Measurements from ENCODE around the gene NFIC.
A peak's percentile ranks its signal among the peaks of the same experiment; 100 is the strongest.

Gene NFIC

GRCh38 chr19:3455960-3456601 lies 89.7 kb downstream of the NFIC start:
- no peak for DNase-seq (ENCODE audit: extremely low read depth, low read depth)
- H3K4me3 ChIP-seq (replicated peaks; ENCODE audit: low read depth, low read length): no peak overlapping the region
- TF ChIP-seq CTCF (IDR thresholded peaks at IDR 0.05; ENCODE audit: low read depth, low read length, missing control alignments): no peak

GRCh38 chr19:3456925-3457527 lies 90.6 kb downstream of the NFIC start:
- DNase-seq (ENCODE audit: extremely low read depth, low read depth): no peak
- no peak overlapping the region for H3K4me3 ChIP-seq (replicated peaks; ENCODE audit: low read depth, low read length)
- TF ChIP-seq CTCF (IDR thresholded peaks at IDR 0.05; ENCODE audit: low read depth, low read length, missing control alignments): no peak

DNA sequence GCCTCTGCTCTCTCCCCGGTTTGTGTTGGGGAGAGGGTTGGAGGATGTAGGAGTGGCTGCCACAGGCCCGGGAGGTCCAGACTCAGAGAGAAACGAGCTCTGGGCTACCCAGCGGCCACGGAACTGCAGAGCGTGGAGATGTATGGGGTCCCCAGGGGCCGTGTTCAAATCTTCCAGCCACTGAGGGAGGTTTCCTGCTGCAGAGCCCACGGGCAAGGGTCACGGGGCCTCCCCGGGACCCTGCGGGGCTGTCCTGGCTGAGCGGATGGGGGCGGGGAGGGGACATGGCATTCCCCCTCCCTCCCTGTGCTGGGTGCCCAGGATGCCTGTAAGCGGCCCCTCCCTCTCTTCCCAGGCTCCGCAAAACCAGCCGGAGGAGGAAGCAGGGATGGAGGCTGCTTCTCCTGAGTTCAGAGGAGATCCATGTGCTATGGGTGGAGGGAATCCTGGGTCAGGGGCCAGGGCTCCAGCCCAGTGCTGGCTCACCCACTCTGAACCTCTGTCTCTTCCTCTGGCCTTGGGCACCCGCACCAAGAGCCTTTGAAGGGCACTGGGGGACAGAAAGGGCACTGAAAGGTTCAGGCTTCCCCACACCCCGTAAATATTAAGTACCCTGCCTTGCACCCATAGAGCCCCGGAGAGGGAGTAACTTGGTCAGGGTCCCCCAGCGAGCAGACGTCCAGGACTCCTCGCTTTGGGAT lies 91.3 kb downstream of the NFIC start:
- no peak overlapping the region for H3K4me3 ChIP-seq (replicated peaks; ENCODE audit: low read depth, low read length)
- TF ChIP-seq CTCF (IDR thresholded peaks at IDR 0.05; ENCODE audit: low read depth, low read length, missing control alignments): no peak
- DNase-seq (ENCODE audit: extremely low read depth, low read depth): no peak

- H3K4me3 ChIP-seq (replicated peaks; ENCODE audit: low read depth, low read length): no peak overlapping the region
- TF ChIP-seq CTCF (IDR thresholded peaks at IDR 0.05; ENCODE audit: low read depth, low read length, missing control alignments): no peak
- DNase-seq (ENCODE audit: extremely low read depth, low read depth): no peak
Measured at GRCh38 chr19:3458229-3459088, 92.1 kb downstream of the NFIC start.

DNA sequence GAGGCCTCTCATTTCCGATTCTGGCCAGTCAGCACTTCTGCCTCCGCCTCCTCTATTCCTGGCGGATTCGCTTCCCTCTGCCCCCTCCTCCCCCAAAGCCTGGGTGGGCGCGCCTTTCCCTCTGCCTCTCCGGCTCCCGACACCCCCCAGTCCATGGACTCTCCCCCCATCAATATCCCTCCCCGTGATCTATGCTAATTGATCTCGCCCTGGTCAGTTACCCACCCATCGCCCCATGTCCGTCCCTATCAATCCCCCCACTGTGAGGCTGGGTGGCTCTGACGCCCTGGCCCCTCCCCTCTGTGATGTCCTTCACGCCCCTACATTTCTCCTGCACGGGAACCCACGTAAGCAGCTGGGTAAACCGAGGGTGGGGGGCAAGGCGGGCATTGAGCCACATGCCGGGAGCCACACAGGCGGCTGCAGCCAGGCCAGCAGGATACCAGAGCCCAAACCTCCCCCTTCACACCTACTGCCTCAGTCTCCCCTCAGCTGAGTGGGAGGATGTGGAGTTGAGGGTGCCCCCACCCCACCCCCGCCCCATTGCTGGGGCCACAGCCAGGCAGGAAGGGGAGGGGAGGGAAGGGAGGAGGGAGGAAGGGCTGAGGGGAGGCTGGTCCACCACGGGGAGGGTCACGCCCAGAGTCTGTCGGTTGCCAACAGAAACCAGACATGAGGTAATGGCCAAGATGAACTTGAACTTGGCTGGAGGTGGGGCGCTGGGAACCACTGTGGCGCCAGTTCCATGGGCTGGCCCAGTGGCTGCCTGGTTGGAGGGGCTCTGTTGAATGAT lies 92.9 kb downstream of the NFIC start:
- no peak for TF ChIP-seq CTCF (IDR thresholded peaks at IDR 0.05; ENCODE audit: low read depth, low read length, missing control alignments)
- peak; percentile 31 for DNase-seq (ENCODE audit: extremely low read depth, low read depth)

More for the DNA sequence above, 92.9 kb downstream of the NFIC start:
- H3K4me3 ChIP-seq (replicated peaks; ENCODE audit: low read depth, low read length): no peak overlapping the region
